K562 (cell line): Measurements from ENCODE around the gene ENO2. TPM values are rescaled to one million over a fixed set of nuclear protein-coding genes. Genes with fewer than 3 reads are reported as not detected.
"Not testable (repeated sequence)": the region's sequence is repeated elsewhere in the genome, so short reads cannot be mapped to it uniquely, and the experiment has no call there.

Source experiments
- ATAC-seq: fragments of 200-7000 bp; cut with Tn5 transposase; 3 replicates; pipeline ENCODE4 v1.9.1; 2020; ENCODE audit warnings: moderate library complexity
- BruUV-seq: library from RNA; stranded (reverse); fragments of 400-500 nt; replicated peaks from 2 replicates; lab custom pipeline; 2021; lab: Mats Ljungman, UMichigan
- CTCF ChIA-PET: fragments of 300-600 bp; formaldehyde crosslinking; extraction: SDS; loops from one replicate; lab custom pipeline; 2021; ENCODE audit warnings: low intra/inter-chr PET ratio; lab: Yijun Ruan, JAX
- POLR2A ChIA-PET: fragments of 300-600, 350-650 bp; sonication (Branson Sonifier 250); formaldehyde crosslinking; extraction: SDS; loops from one replicate; lab custom pipeline; 2021; ENCODE audit warnings: antibody characterized with exemption, inconsistent platforms; lab: Yijun Ruan, JAX
- DNase-seq, 4 experiments: peaks; one replicate each; pipeline versions ENCODE4 v3.0.0 to v3.0.0-alpha.2; 2011 to 2018; ENCODE audit warnings: low spot score in 3 of 4, mixed read lengths in 3 of 4; ENCODE audit errors: extremely low read depth in 1 of 4
- FAIRE-seq: peaks from 2 replicates; lab custom pipeline; 2011; peaks lifted over from hg19 to GRCh38; lab: Jason Lieb, UNC
- H2AFZ ChIP-seq: 2 replicates; pipeline ENCODE4 v1.6.0; 2011; ENCODE audit warnings: low read depth, low read length, control low read depth, inconsistent platforms
- H3K27ac ChIP-seq: fragments of 200-600 bp; 3 replicates; pipeline ENCODE4 v1.8.0; 2011; ENCODE audit warnings: low read depth, mild to moderate bottlenecking, control low read depth, inconsistent platforms, low read length, moderate library complexity, mixed read lengths; ENCODE audit errors: extremely low read depth
- H3K27me3 ChIP-seq, 2 experiments: fragments of 300-600 bp in 1 of 2; 2 replicates in 1 of 2; 3 replicates in 1 of 2; pipeline versions ENCODE4 v1.6.0 to v1.8.0; 2011; ENCODE audit warnings: inconsistent platforms in 2 of 2, low read length in 2 of 2, mild to moderate bottlenecking in 1 of 2, mixed read lengths in 1 of 2, moderate library complexity in 1 of 2; ENCODE audit not compliant: control insufficient read depth in 2 of 2, insufficient read depth in 2 of 2
- H3K36me3 ChIP-seq: fragments of 300-600 bp; 3 replicates; pipeline ENCODE4 v1.8.0; 2011; ENCODE audit warnings: mild to moderate bottlenecking, low read length, inconsistent platforms; ENCODE audit not compliant: control insufficient read depth, insufficient read depth
- H3K4me1 ChIP-seq, 2 experiments: fragments of 200-600 bp in 1 of 2; replicated peaks in 1 of 2; 2 replicates in 1 of 2; 3 replicates in 1 of 2; pipeline versions ENCODE4 v1.5.1 to v1.8.0; 2011; ENCODE audit warnings: inconsistent platforms in 2 of 2, low read length in 2 of 2, mild to moderate bottlenecking in 1 of 2, mixed read lengths in 1 of 2, moderate library complexity in 1 of 2; ENCODE audit not compliant: control insufficient read depth in 2 of 2, insufficient read depth in 2 of 2
- H3K4me2 ChIP-seq: 2 replicates; pipeline ENCODE4 v1.6.1; 2011; ENCODE audit warnings: low read length, control low read depth, inconsistent platforms, mixed read lengths; ENCODE audit not compliant: insufficient read depth
- H3K4me3 ChIP-seq: fragments of 200-600 bp; sonication (generic), shearing (Covaris generic); 2 replicates; pipeline ENCODE4 v1.5.1; 2016; ENCODE audit warnings: control low read depth, inconsistent platforms
- H3K79me2 ChIP-seq: fragments of 200-600 bp; 3 replicates; pipeline ENCODE4 v1.8.0; 2011; ENCODE audit warnings: low read length, inconsistent platforms; ENCODE audit not compliant: control insufficient read depth, insufficient read depth
- H3K9ac ChIP-seq, 2 experiments: 2 replicates each; pipeline versions ENCODE4 v1.6.0 to v1.6.1; 2011; ENCODE audit warnings: low read depth in 2 of 2, low read length in 2 of 2, control low read depth in 1 of 2, inconsistent platforms in 1 of 2, mild to moderate bottlenecking in 1 of 2, mixed read lengths in 1 of 2; ENCODE audit not compliant: insufficient read depth in 1 of 2
- H3K9me1 ChIP-seq: one replicate; pipeline ENCODE4 v1.6.0; 2011; ENCODE audit warnings: inconsistent platforms, mild to moderate bottlenecking, low read length, moderate library complexity; ENCODE audit not compliant: control insufficient read depth, insufficient read depth
- H3K9me3 ChIP-seq: replicated peaks from 2 replicates; pipeline ENCODE4 v1.5.1; 2011; ENCODE audit warnings: low read depth, low read length, inconsistent platforms; ENCODE audit not compliant: control insufficient read depth, insufficient read depth
- H4K20me1 ChIP-seq: replicated peaks from 2 replicates; pipeline ENCODE4 v1.6.1; 2011; ENCODE audit warnings: low read length, inconsistent platforms, mixed read lengths; ENCODE audit not compliant: control insufficient read depth, insufficient read depth
- TRIM24 ChIP-seq, 2 experiments: fragments of 450-650 bp; IDR thresholded peaks; 2 replicates each; pipeline ENCODE4 v1.6.1; 2016
- ZNF121 ChIP-seq: sonication (generic); formaldehyde crosslinking; conservative IDR thresholded peaks from 2 replicates; pipeline ENCODE4 v1.8.0; 2022; ENCODE audit warnings: missing genetic modification reagents
- ZNF644 ChIP-seq: fragments of 200-800 bp; sonication (Bioruptor generic); IDR thresholded peaks from 2 replicates; pipeline ENCODE4 v1.6.1; 2016; ENCODE audit warnings: low read depth, missing genetic modification characterization, missing compliant biosample characterization
- WGBS: fragments of 100-300 bp; shearing (Covaris generic); methylation state at CpG from one replicate; pipeline ENCODE4 v1.1.6; 2016; ENCODE audit warnings: low coverage, mixed read lengths; ENCODE audit not compliant: insufficient coverage; ENCODE audit errors: missing lambda C conversion rate; 5-methylcytosine and 5-hydroxymethylcytosine counted together
- in situ Hi-C: fragments of 300-500 bp; cut with MboI; formaldehyde crosslinking; loops from 4 replicates; pipeline ENCODE4 v1.15.0; 2018; ENCODE audit warnings: inconsistent platforms, mixed read lengths
- intact Hi-C: fragments of 100-400 bp; cut with micrococcal nuclease; formaldehyde crosslinking; loops from 2 replicates; pipeline ENCODE4 v1.14.2; 2022
- polyA plus RNA-seq, 8 experiments: library from polyadenylated mRNA; depleted of rRNA in 4 of 8; stranded (reverse) in 5 of 8; unstranded in 3 of 8; fragments of >200 nt; fragmentation: Nextera tagmentation in 2 of 8; fragmentation: Illumina TruSeq in 1 of 8; extraction: Ambion mirVana in 2 of 8; extraction: Trizol in 1 of 8; gene quantifications; 2 replicates each; pipeline versions ENCODE4 v1.2.1 to v1.2.3, GENCODE V29; 2011 to 2014; ENCODE audit warnings: inconsistent platforms in 1 of 8, missing spikeins in 1 of 8
- total RNA-seq, 7 experiments: library from RNA; depleted of rRNA in 6 of 7; stranded (reverse); fragments of >200 nt in 6 of 7; fragmentation: Illumina TruSeq in 2 of 7; extraction: Trizol in 2 of 7; gene quantifications; 2 replicates each; pipeline versions ENCODE4 v1.2.1 to v1.2.3, GENCODE V29; 2011 to 2021; ENCODE audit warnings: low replicate concordance in 1 of 7
- TF ChIP-seq, protein P1 (sequence below), 2 experiments: fragments of 450-650 bp; IDR thresholded peaks; 2 replicates each; pipeline ENCODE4 v1.6.1; 2016

ENO2 gene
- total and polyA plus RNA-seq, 9 of the 15 experiments (the other 6 are each of a cell fraction or from before 2014, with no cell fraction given), result 10.9 to 43.3 (median 21.0) TPM

DNA sequence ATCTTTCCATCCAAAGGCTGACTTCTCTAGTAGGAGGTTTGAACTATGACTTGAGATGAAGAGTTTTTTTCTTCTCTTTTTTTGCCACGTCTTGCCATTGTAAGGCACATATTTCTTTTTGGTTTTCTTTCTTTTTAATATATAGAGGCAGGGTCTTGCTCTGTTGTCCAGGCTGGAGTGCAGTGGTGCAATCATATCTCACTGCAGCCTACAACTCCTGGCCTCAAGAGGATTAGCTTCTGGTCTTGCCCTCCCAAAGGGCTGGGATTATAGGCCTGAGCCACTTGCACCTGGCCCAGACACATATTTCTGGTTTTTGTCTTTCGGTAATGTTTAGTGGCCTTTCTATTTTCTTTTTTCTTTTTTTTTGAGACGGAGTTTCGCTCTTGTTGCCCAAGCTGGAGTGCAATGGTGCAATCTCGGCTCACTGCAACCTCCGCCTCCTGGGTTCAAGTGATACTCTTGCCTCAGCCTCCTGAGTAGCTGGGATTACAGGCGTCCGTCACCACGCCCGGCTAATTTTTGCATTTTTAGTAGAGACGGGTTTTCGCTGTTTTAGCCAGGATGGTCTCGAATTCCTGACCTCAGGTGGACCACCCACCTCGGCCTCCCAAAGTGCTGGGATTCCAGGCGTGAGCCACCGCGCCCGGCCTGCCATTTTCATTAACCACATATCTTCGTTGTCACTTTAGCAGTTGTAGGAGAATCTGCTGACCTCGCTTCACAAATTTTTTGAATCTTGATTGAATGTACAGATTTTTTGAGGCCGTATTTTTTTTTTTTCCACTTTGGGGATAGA is 24.4 kb upstream of the ENO2 start:
- WGBS, result 83% methylated on average over 17 of the region's 21 CpGs
- Histone ChIP-seq H3K4me1 (peaks cover 12 to 19% of the 10 kb centered on the region in 2 experiments; a peak in 4 of 5 replicates), H2AFZ (peak overlapping the region; percentile 87), H3K27ac (peak overlapping the region; percentile 96), H3K9ac (peak overlapping the region in 1 of 2 experiments; percentile 90; a peak in 2 of 4 replicates), H3K4me3 (peak overlapping the region; percentile 25; the same call in 1 of the 2 replicates), H3K4me2 (peak overlapping the region; percentile 74)
- H4K20me1 ChIP-seq, H3K79me2 ChIP-seq, CTCF ChIA-PET, in situ Hi-C loops, ATAC-seq, H3K9me1 ChIP-seq, H3K27me3 ChIP-seq, H3K9me3 ChIP-seq, FAIRE-seq, BruUV-seq, H3K36me3 ChIP-seq, DNase-seq: not testable (repeated sequence)
- intact Hi-C loops, result loop anchor here (2.0 kb wide), 1 partner anchor 17 kb away; the partner anchor contains the start of gene SPSB2
- POLR2A ChIA-PET, result interaction anchor here (0.8 to 1.8 kb wide), 3 partner anchors 9 to 18 kb away, joined by 4 to 17 read pairs (median 4); partner anchors contain the start of gene SPSB2
- TF ChIP-seq TRIM24 (IDR thresholded peaks at IDR 0.05) (0 out of 4 replicates have a peak, but pooled peaks of 1 of the 2 experiments have one; percentile 31), ZNF121 (CRISPR knock-in tag) (peak; percentile 53; the same call in 1 of the 2 replicates), ZNF644 (tag) (peak; percentile 36; the same call in 1 of the 2 replicates)
- TF ChIP-seq, protein P1, sequence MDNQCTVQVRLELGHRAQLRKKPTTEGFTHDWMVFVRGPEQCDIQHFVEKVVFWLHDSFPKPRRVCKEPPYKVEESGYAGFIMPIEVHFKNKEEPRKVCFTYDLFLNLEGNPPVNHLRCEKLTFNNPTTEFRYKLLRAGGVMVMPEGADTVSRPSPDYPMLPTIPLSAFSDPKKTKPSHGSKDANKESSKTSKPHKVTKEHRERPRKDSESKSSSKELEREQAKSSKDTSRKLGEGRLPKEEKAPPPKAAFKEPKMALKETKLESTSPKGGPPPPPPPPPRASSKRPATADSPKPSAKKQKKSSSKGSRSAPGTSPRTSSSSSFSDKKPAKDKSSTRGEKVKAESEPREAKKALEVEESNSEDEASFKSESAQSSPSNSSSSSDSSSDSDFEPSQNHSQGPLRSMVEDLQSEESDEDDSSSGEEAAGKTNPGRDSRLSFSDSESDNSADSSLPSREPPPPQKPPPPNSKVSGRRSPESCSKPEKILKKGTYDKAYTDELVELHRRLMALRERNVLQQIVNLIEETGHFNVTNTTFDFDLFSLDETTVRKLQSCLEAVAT (IDR thresholded peaks at IDR 0.05), result peak in 1 of 2 experiments; percentile 25; a peak in 1 of 4 replicates
